Prostate gland (tissue), 2 donors: ENCODE measurements around the gene PDE6A.

Source experiments
- POLR2A ChIP-seq: fragments of 450-650 bp; IDR thresholded peaks from one replicate; pipeline ENCODE4 v1.6.1; 2016; ENCODE audit warnings: antibody characterized with exemption, mild to moderate bottlenecking
- POLR2AphosphoS5 ChIP-seq: sonication (generic); formaldehyde crosslinking; IDR thresholded peaks from one replicate; pipeline ENCODE4 v1.6.1; 2017; ENCODE audit warnings: antibody characterized with exemption
- TF ChIP-seq, protein P1 (sequence below), 4 experiments: fragments of 200-600 bp in 2 of 4; fragments of 450-650 bp in 2 of 4; sonication (generic) in 2 of 4; IDR thresholded peaks; 1 replicate in 3 of 4; 2 replicates in 1 of 4; pipeline ENCODE4 v1.5.1; 2016 to 2019; ENCODE audit warnings: antibody characterized with exemption in 4 of 4, mild to moderate bottlenecking in 2 of 4, moderate library complexity in 2 of 4

GRCh38 chr5:149893403-149893931 is 51.1 kb downstream of the PDE6A start:
- TF ChIP-seq, protein P1, sequence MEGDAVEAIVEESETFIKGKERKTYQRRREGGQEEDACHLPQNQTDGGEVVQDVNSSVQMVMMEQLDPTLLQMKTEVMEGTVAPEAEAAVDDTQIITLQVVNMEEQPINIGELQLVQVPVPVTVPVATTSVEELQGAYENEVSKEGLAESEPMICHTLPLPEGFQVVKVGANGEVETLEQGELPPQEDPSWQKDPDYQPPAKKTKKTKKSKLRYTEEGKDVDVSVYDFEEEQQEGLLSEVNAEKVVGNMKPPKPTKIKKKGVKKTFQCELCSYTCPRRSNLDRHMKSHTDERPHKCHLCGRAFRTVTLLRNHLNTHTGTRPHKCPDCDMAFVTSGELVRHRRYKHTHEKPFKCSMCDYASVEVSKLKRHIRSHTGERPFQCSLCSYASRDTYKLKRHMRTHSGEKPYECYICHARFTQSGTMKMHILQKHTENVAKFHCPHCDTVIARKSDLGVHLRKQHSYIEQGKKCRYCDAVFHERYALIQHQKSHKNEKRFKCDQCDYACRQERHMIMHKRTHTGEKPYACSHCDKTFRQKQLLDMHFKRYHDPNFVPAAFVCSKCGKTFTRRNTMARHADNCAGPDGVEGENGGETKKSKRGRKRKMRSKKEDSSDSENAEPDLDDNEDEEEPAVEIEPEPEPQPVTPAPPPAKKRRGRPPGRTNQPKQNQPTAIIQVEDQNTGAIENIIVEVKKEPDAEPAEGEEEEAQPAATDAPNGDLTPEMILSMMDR (IDR thresholded peaks at IDR 0.05) = no peak
- TF ChIP-seq POLR2A = no peak
- no peak for TF ChIP-seq POLR2AphosphoS5
